Right lobe of liver (tissue), 4 donors: ENCODE measurements around the gene HRNR.

Experiments used
- POLR2A ChIP-seq: fragments of 450-650 bp; IDR thresholded peaks from one replicate; pipeline ENCODE4 v1.6.1; 2017; ENCODE audit warnings: antibody characterized with exemption, mild to moderate bottlenecking
- TF ChIP-seq, protein P1 (sequence below), 4 donors: fragments of 200-600 bp in 3 of 4; fragments of 450-650 bp in 1 of 4; IDR thresholded peaks; one replicate each; pipeline versions ENCODE4 v1.5.1 to v1.8.0; 2016 to 2022; ENCODE audit warnings: antibody characterized with exemption in 4 of 4, mild to moderate bottlenecking in 2 of 4
- donor health status: DM: no; HTN: no; CAD: no.
- donor health status: DM: no; HTN: no; CAD: no.
- donor health status: DM: no; HTN: yes; CAD: no.

DNA sequence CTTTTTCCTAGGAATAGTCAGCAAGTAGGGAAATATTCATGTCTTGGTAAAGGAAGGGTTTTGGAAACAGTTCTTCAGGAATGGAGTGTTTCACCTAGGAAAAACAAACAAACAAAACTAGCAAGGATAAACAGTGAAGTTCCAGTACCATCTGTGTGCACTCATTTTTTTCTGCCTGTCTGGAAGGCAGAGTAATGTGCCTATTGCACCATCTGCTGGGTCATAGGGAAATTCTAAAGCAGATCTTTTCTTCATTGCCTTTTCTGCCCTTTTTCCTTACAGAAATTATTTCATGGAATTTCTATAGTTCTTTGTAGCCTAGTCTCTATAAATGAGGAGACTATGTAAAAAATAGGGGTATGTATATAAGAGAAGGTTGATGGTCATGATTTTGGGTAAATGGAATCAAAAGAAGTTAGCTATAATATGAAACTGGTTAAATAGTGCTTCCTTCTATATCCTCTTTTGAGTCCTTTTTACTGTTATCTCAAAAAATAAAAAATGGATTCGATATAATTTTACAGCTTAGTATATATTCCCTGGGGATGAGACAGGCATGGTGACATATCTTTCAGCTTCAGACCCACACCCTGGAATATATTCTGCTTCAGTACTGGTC, 3.4 kb upstream of the HRNR start:
- TF ChIP-seq, protein P1, sequence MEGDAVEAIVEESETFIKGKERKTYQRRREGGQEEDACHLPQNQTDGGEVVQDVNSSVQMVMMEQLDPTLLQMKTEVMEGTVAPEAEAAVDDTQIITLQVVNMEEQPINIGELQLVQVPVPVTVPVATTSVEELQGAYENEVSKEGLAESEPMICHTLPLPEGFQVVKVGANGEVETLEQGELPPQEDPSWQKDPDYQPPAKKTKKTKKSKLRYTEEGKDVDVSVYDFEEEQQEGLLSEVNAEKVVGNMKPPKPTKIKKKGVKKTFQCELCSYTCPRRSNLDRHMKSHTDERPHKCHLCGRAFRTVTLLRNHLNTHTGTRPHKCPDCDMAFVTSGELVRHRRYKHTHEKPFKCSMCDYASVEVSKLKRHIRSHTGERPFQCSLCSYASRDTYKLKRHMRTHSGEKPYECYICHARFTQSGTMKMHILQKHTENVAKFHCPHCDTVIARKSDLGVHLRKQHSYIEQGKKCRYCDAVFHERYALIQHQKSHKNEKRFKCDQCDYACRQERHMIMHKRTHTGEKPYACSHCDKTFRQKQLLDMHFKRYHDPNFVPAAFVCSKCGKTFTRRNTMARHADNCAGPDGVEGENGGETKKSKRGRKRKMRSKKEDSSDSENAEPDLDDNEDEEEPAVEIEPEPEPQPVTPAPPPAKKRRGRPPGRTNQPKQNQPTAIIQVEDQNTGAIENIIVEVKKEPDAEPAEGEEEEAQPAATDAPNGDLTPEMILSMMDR (IDR thresholded peaks at IDR 0.05) = peak in 3 of 4 donors; percentile 14 to 50 (median 14)
- TF ChIP-seq POLR2A = no peak
